Kasumi-1 (cell line): Measurements from ENCODE around the gene XPNPEP3.

Experiments used
- DNase-seq, 2 experiments: peaks; one replicate each; lab custom pipeline; 2025; lab: John Stamatoyannopoulos, UW

XPNPEP3 gene

DNA sequence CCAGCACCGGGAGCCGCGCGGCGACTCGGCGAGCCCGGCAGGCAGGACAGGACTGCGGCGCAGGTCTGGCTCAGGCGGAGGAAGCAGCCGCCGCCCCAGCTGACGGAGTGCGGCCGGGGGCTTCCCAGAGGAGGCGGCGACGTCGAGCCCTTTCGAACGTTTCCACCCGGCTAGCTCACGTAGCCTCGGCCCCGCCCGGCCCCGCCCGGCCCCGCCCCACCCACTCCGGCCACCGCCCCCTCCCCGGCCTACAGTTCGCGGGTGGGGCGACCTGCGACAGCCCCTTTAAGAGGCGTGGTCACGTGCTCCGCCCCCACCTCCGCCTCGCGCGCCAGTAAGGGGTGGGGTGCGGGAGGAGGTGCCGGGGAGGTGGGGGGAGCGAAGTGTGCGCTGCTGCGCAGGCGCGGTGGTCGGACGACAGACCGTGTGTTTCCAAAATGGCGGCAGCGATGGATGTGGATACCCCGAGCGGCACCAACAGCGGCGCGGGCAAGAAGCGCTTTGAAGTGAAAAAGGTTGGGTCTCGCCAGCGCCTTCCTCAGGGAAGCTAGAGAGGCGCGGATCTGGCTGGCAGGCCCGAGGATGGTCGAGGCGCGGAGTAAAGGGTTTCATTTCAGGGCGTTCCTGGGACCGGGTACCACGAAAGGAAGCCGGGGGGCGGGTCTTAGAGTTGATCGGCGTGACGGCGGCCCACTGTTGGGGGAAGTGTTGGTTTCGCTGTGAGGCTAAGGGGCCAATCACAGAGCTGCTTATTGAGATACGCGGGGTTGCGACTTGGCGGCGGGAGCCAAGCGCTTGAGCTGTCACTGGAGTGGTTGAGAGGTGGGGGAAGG, 94.2 kb downstream of the XPNPEP3 start, which contains the start of gene RBX1:
Gene RBX1, plus strand, starts transcription at position 417 of the 833 bp plus-strand sequence. Its CDS starts 21 bp downstream, at position 438.
- DNase-seq = peak; percentile 97 to 98

DNA sequence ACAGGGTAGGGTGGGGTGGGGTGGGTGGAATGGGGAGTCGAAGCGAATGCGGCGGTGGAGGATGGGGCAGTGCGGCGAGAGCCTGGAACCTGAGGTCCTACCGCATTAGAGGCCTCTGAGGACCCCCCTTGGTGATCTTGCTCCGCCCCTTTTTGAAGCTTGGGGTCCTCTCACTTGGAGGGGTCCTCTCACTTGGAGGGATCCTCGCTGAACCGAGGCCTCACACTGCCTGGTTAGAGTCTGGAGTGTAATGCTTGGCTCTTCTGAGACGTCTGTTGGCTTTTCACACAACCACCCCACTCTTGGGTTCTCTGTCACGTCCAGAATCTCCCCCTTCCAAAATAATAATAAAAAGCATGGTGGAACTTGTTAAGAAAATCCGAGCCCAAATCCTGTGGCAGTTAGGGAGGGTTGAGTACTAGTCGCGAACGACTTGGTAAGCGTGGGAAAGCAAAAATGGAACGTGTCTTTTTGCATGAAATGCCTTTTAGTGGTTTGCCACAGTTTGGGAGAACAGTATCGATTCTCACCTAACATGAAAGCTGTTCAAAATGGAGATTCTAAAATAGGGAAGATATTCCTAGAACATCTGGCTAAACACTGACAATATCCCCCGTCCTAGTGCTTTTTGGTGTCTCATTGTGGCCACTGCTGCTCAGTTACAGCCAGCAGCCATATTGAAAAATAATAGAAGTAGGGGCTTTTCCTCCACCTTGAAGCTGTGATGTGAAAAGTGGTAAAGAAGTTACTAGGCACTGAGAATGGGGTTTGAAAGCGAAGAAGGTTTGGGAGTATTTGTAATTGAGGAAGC, 95.1 kb downstream of the XPNPEP3 start:
- DNase-seq = peak in 1 of 2 experiments; percentile 53

DNA sequence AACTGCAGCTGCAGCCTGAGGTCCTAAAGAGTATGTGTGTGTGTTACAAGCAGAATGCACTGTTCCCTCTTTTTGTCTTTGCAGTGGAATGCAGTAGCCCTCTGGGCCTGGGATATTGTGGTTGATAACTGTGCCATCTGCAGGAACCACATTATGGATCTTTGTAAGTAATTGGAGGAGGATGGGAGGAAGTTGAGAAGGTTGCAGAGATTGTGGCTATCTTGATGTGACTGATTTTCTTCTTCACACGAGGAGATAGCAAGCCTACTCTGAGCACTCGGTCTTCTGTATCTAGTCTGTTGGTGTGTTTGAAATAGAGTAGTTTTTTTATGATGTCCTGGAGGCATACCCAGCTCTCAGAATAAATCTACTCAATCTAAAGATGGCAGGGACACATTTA, 96.5 kb downstream of the XPNPEP3 start:
- DNase-seq = no peak

DNA sequence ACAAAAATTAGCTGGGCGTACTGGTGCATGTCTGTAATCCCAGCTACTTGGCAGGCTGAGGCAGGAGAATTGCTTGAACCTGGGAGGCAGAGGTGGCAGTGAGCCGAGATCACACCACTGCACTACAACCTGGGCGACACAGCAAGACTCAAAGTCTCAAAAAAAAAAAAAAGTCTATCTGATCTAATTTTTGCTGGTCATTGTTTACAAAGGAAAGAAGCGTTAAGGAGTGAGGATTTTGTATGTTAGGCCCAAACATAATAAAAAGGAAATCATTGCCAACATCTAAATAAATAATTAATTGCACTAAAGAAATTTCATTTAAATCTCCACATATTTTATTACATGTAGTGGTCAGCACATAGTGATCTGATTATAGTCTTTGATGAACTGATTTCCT, 97.2 kb downstream of the XPNPEP3 start:
- no peak for DNase-seq

DNA sequence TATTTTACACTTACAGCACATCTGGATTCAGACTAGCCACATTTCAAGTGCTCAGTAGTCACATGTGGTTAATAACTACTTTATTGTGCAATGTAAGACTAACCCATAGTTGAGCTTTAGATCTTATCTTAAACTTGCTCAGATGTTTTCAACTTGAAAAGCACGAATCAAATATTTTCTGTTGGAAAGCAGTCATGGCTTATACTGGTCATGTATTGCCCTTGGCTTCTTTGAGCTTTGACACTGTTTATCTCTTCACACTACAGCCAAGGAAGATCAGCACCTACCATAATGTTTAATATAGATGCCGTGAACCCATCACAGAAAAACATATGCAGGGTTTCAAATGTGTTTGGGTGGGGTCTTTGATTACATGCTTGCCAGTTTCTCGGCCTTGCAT, 98.6 kb downstream of the XPNPEP3 start:
- no peak for DNase-seq

DNA sequence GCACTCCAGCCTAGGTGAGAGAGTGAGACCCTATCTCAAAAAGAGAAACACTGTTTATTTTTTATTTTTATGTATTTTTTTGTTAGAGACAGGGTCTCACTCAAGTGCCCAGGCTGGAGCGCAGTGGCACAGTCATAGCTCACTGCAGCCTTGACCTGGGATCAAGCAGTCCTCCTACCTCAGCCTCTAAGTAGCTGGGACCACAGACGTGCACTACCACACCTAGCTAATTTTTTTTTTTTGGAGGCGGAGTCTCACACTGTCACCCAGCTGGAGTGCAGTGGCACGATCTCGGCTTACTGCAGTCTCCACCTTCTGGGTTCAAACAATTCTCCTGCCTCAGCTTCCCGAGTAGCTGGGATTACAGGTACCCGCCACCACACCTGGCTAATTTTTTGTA, 100.7 kb downstream of the XPNPEP3 start:
- no peak for DNase-seq

DNA sequence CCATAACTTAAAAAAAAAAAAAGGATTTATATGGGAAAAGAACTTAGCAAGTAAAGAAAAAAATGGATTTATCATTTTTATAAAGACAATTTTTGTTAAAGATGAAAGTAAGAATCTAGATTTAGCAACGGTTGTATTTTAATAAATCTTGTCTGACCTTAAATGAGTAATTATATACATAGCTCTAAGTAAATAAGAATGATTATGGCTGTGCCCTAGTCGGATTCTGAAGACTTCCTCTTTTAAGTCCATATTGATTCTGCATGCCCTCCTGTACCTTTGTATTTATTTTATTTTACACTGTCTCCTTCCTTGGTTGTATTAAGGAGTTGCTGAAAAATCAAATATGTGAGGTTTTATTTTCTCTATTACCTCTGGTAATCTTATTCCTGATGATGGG, 101.4 kb downstream of the XPNPEP3 start:
- no peak for DNase-seq

DNA sequence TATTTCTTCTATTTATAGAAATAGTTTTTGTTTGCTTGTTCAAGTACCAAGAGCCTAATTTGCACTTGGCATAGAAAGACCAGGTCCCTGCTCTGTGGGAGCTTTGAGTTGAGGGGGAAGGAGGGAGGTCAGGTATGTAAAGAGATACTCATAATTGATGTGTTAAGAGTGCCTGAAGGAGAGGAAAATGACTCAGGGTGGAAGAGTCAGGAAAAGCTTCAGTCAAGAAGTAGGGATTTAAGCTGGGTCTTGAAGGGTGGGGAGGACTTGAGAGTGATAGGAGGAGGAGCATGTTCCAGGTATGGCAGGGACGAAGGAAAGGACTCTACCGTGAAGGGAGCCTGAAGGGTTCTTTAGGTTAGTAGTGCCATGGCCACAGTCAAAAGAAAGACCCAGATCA, 103.2 kb downstream of the XPNPEP3 start:
- no peak for DNase-seq

DNA sequence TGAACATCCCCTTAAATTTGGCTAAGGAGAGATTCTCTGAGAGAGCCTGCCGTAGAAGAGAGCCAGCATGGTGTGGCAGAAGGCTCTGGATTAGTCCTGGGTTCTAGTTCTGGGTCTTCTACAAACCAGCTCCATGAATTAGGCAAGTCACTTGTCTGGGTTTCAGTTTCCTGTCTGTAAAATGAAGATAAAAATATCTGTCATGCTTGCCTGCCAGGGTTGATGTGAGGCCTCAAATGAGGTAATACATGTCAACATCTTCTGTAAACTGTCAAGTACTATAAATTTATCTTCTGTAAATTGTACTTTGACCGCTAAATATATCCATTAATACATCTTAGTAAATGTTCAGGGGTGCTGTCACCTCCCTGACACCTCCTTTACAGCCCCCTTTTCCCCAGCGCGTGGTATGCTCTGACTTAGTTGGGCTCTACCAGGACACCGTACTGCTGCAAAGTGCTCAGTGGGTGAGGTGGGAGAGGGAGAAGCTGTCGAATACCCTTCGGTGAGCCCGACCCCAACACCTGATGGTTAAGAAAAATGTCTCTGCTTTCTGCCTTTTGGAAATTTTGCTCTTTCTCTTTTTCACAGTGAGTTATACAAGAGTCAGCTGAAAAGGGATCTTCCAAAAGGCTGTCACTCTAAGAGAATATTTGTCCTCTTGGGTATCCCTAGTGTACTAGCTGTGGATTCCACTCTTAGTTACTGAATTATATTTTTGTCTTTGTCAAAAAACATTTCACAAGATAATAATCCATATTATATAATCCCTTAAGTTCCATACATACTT, 109.2 kb downstream of the XPNPEP3 start:
- DNase-seq = no peak

DNA sequence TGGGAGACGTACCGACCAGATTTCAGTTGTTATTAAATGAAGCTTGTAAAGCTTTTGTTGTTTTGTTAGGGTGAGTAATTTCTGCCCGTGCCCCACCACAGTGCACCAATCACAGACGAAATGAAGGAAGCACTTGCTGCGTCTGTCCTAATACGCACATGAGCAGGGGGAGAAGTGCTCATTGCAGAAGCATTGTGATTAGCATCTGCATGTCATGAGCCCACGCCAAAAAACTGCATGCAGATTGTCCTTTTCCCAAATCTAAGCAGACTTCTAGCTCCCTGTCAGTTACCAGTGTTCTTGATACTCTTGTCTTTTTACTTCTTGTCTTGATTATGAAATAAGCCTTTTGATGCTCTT, 109.8 kb downstream of the XPNPEP3 start:
- DNase-seq = no peak

DNA sequence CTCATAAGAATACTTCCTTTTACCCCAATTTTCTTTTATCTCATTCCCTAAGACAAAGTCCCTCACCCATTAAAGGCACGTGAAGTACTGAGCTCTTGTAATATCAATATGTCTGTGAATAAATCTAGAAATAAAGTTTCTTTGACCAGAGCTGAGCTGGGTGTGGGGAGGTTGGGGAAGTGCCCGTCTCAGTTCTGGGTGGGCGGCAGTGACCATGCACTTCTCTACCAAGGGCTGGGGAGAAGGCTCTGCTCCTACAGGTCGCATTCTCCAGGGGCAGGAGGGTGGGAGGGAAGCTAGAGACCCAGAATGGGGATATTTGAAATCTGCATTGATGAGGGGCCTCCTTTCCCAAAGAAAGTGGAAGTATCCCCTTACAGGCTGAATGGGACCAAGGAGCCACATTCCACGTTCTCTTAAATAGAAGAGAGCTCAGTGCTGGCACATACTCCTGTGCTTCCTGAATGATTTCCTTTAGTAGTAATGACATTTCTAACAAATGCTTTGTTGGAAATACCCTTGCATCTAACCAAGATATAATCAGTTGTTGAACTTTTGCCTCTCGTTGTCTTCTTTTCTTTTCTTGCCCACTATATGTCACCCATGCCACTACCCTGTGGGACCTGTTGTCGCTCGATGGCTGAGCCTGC, 110.3 kb downstream of the XPNPEP3 start:
- DNase-seq = no peak

DNA sequence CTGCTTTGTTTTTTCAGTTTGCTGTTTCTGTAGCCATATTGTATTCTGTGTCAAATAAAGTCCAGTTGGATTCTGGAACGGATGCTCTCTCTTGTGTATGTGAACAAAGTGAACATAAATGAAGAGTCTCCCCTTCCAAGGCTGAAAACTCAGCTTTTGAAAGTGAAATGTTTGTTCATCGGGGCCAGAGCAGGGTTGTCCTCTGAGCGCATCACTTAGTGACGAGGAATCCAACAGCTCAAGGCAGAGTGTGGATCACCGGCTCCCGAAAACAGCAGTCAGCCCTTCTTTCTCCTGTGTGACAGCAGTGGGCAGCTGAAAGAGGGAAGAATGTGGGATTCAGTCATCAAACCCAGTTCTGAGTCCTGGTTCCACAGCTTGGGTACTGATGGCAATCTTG, 115.6 kb downstream of the XPNPEP3 start:
- no peak for DNase-seq

DNA sequence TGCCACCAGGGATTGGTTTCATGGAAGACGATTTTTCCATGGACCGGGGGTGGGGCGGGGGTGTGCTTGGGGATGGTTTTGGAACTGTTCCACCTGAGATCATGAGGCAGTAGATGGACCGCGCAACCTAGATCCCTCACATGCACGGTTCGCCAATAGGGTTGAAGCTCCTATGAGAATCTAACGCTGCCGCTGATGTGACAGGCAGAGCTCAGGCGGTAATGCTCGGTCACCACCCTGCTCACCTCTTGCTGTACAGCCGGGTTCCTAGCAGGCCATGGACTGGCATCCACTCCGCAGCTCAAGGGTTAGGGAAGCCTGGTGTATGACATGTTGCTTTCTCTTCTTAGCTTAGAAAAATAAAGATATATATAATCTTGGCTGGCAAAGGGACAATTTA, 116.2 kb downstream of the XPNPEP3 start:
- DNase-seq = no peak

DNA sequence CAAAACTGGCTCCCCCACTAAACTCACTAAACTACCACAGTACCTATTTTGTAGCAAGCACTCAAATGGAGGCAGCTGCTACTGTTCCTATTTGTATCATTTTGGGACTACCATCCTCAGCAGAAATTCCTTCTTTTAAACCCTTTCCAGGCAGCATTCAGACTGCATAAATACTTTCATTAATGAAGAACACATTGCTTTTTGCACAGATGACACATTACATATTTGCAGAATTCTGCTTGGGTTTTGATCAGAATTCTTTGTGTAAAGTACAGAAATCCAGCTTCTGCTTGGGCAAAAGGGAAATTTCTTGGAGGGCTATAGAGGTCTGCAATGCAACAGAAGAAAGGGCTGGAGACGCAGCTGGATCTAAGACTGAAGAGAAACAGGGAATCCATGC, 118.4 kb downstream of the XPNPEP3 start:
- no peak for DNase-seq

DNA sequence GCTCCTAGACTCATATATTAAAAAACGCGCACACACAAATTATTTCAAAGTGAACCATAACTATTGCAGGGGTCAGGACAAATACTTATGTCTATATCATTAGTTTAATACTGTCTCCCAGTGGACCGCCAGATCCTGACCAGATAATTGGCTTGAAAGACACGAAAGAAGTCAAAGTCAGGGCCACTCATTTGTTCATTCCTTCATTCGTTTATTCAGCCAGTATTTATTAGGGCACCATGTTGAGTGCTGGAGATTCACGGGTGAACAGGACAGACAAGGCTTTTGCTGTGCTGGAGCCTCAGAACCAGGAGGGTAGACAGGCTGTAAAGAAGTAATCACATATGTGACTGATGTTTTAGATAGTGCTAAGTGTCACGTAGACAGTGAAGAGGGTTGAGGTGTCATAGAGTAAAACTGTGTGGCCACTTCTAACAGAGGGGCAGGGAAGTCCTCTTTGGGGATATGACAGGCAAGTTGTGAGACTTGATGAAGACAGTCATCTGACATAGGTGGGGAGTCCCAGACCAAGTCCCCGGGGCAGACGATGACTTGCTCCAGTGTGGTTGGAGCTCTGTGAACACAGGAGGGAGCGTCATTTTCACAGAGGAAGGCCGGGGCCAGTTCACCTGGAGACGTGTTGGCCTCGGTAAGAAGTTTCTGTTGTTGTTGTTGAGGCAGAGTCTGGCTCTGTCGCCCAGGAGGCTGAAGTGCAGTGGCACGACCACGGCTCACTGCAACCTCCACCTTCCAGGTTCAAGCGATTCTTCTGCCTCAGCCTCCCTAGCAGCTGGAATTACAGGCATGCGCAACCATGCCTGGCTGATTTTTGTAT, 120.1 kb downstream of the XPNPEP3 start:
- no peak for DNase-seq

DNA sequence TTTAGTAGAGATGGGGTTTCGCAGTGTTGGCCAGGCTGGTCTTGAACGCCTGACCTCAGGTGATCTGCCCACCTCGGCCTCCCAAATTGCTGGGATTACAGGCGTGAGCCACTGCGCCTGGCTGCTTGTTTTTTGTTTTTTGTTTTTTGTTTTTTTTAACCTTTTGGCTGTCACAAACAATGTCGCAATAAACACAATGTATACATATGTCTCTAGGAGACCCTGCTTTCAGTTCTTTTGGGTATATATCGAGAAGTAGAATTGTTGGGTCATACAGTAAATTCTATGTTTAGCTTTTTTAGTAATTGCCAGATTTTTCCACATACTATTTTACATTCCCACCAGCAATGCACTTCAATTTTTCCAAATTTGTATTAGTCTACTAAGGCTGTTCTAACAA, 122.2 kb downstream of the XPNPEP3 start:
- no peak for DNase-seq

DNA sequence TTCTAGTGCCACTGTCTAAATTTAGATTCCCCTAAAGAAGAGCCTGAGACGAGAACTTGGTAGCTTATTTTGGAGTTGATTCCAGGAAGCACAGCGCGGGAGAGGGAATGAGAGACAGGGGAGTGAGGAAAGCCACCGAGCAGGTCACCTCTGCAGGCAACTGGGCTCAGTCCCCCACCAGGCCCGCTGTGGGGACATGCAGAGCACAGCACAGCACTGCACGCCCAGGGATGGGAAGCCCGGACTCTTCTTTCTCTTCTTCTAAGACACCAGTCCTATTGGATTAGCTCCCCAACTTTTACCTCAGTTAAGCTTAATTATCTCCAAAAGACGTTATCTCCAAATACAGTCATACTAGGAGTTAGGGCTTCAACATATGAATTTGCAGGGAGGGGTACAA, 122.9 kb downstream of the XPNPEP3 start:
- DNase-seq = no peak
